Esophagus squamous epithelium (tissue), 5 donors: ENCODE results near the gene TRDMT1. TPM values are rescaled to one million over a fixed set of nuclear protein-coding genes. Genes with fewer than 3 reads are reported as not detected.

Source experiments
- DNase-seq: peaks from one replicate; lab custom pipeline; 2025; lab: John Stamatoyannopoulos, UW
- H3K27ac ChIP-seq, 4 donors: fragments of 200-600 bp; sonication (generic); one replicate each; pipeline ENCODE4 v1.5.1; 2016 to 2019; ENCODE audit warnings: mild to moderate bottlenecking in 1 of 4
- H3K27me3 ChIP-seq, 4 donors: fragments of 200-600 bp; sonication (generic); 1 replicate in 3 of 4; 2 replicates in 1 of 4; pipeline versions ENCODE4 v1.5.1 to v1.6.0; 2017 to 2021; ENCODE audit warnings: antibody characterized with exemption in 1 of 4
- H3K36me3 ChIP-seq, 3 donors: fragments of 200-600 bp; sonication (generic); one replicate each; pipeline ENCODE4 v1.5.1; 2016 to 2019
- H3K4me1 ChIP-seq, 3 donors: fragments of 200-600 bp; sonication (generic); one replicate each; pipeline ENCODE4 v1.5.1; 2017 to 2019
- H3K4me3 ChIP-seq, 4 donors: fragments of 200-600 bp; sonication (generic); 1 replicate in 3 of 4; 2 replicates in 1 of 4; pipeline ENCODE4 v1.5.1; 2016 to 2019; ENCODE audit warnings: mild to moderate bottlenecking in 2 of 4, moderate library complexity in 1 of 4
- H3K9me3 ChIP-seq, 3 donors: fragments of 200-600 bp; sonication (generic); one replicate each; pipeline ENCODE4 v1.5.1; 2016 to 2019
- CTCF ChIP-seq, 6 experiments: fragments of 450-650 bp in 4 of 6; fragments of 200-600 bp in 2 of 6; sonication (generic) in 2 of 6; IDR thresholded peaks; one replicate each; pipeline ENCODE4 v1.5.1; 2016 to 2019; ENCODE audit warnings: antibody characterized with exemption in 6 of 6, mild to moderate bottlenecking in 4 of 6, moderate library complexity in 4 of 6
- POLR2A ChIP-seq, 4 donors: fragments of 450-650 bp; IDR thresholded peaks; one replicate each; pipeline ENCODE4 v1.6.1; 2017; ENCODE audit warnings: antibody characterized with exemption in 4 of 4, mild to moderate bottlenecking in 4 of 4, moderate library complexity in 3 of 4
- WGBS, 2 donors: methylation state at CpG; one replicate each; pipeline ENCODE4 v1.1.5; 2018; 5-methylcytosine and 5-hydroxymethylcytosine counted together
- intact Hi-C: fragments of 100-400 bp; cut with DNase I; formaldehyde crosslinking; loops from one replicate; pipeline ENCODE4 v1.15.0; 2022
- total RNA-seq, 4 donors: library from RNA; depleted of rRNA; stranded (reverse); fragments of >200 nt; gene quantifications; one replicate each; pipeline ENCODE4 v1.1.0, GENCODE V29; 2016
- donor health status: DM: yes; HTN: yes; CAD: no.

TRDMT1 gene
- 1 to 10 TPM; 1.3 to 5.9 (median 2.6) TPM for total RNA-seq

GRCh38 chr10:17200912-17201793 is at the start of gene TRDMT1:
Gene TRDMT1 (minus strand): TSS chr10:17201672. CDS start chr10:17201634, 38 bp downstream.
- Histone ChIP-seq H3K36me3 (no peaks in the 10 kb centered on the region), H3K9me3 (no peaks in the 10 kb centered on the region), H3K4me3 (peak within 1 kb of the TSS; percentile 56 to 90 (median 72)), H3K27me3 (no peaks in the 10 kb centered on the region), H3K4me1 (peaks cover 4 to 37% (median 8%) of the 10 kb centered on the region in 3 donors), H3K27ac (peak within 1 kb of the TSS; percentile 85 to 95 (median 94))
- WGBS, 2 donors = 0 to 1% methylated on average over 15 to 18 of the region's 60 CpGs
- TF ChIP-seq CTCF (IDR thresholded peaks at IDR 0.05) (peak in 2 of 6 experiments; percentile 11 to 14), POLR2A (IDR thresholded peaks at IDR 0.05) (peak in 2 of 4 donors; percentile 42 to 62)
- peak; percentile 23 for DNase-seq
- intact Hi-C loops = no loop called here

GRCh38 chr10:17250736-17251135 is 49.3 kb upstream of the TRDMT1 start:
- no peak for DNase-seq
- Histone ChIP-seq H3K4me1 (no peaks in the 10 kb centered on the region), H3K9me3 (no peaks in the 10 kb centered on the region), H3K4me3 (no peak overlapping the region), H3K27ac (no peak overlapping the region), H3K36me3 (no peaks in the 10 kb centered on the region), H3K27me3 (no peaks in the 10 kb centered on the region)
- no peak for TF ChIP-seq POLR2A (IDR thresholded peaks at IDR 0.05)
- no peak for TF ChIP-seq CTCF (IDR thresholded peaks at IDR 0.05)
- WGBS, 2 donors = 92 to 100% methylated on average over 2 of the region's 2 CpGs
- intact Hi-C loops = no loop called here

GRCh38 chr10:17249820-17250219 is 48.3 kb upstream of the TRDMT1 start:
- H3K4me1 ChIP-seq = no peaks in the 10 kb centered on the region
- no peak overlapping the region for H3K27ac ChIP-seq
- no peak for DNase-seq
- TF ChIP-seq CTCF (IDR thresholded peaks at IDR 0.05) (no peak), POLR2A (IDR thresholded peaks at IDR 0.05) (no peak)
- intact Hi-C loops = no loop called here
- no peaks in the 10 kb centered on the region for H3K36me3 ChIP-seq
- 46 to 51% methylated on average over 4 of the region's 4 CpGs for WGBS, 2 donors
- H3K4me3 ChIP-seq = no peak overlapping the region
- H3K9me3 ChIP-seq = no peaks in the 10 kb centered on the region
- no peaks in the 10 kb centered on the region for H3K27me3 ChIP-seq

GRCh38 chr10:17248964-17249363 is 47.5 kb upstream of the TRDMT1 start:
- Histone ChIP-seq H3K9me3 (no peaks in the 10 kb centered on the region), H3K36me3 (no peaks in the 10 kb centered on the region), H3K27ac (no peak overlapping the region), H3K27me3 (no peaks in the 10 kb centered on the region), H3K4me1 (no peaks in the 10 kb centered on the region), H3K4me3 (no peak overlapping the region)
- 85 to 92% methylated on average over 1 of the region's 1 CpG for WGBS, 2 donors
- TF ChIP-seq POLR2A (IDR thresholded peaks at IDR 0.05) = no peak
- no peak for TF ChIP-seq CTCF (IDR thresholded peaks at IDR 0.05)
- no peak for DNase-seq
- intact Hi-C loops = no loop called here

- Histone ChIP-seq H3K27me3 (no peaks in the 10 kb centered on the region), H3K9me3 (no peaks in the 10 kb centered on the region), H3K27ac (no peak overlapping the region), H3K4me1 (no peaks in the 10 kb centered on the region), H3K36me3 (no peaks in the 10 kb centered on the region), H3K4me3 (no peak overlapping the region)
- 50 to 60% methylated on average over 1 of the region's 1 CpG for WGBS, 2 donors
- TF ChIP-seq POLR2A (IDR thresholded peaks at IDR 0.05) (no peak), CTCF (IDR thresholded peaks at IDR 0.05) (no peak)
- no peak for DNase-seq
- intact Hi-C loops = no loop called here
Measured at GRCh38 chr10:17247210-17247609, 45.7 kb upstream of the TRDMT1 start.
